DND-41 (cell line): ENCODE data around the gene TINAGL1.
A peak's percentile ranks its signal among the peaks of the same experiment; 100 is the strongest.

Experiments
- ATAC-seq: fragments of 200-7000 bp; cut with Tn5 transposase; 3 replicates; pipeline ENCODE4 v1.9.1; 2021; ENCODE audit warnings: low read depth; ENCODE audit not compliant: insufficient read depth
- DNase-seq: peaks from one replicate; pipeline ENCODE4 v3.0.0-alpha.2; 2020
- H2AFZ ChIP-seq: 2 replicates; pipeline ENCODE4 v1.6.0; 2012; ENCODE audit warnings: low read depth, low read length
- H3K27ac ChIP-seq: 2 replicates; pipeline ENCODE4 v1.5.1; 2012; ENCODE audit warnings: low read length, inconsistent platforms
- H3K27me3 ChIP-seq: fragments of 200-600 bp; sonication (generic); 2 replicates; pipeline ENCODE4 v1.6.0; 2012; ENCODE audit warnings: low read length, mild to moderate bottlenecking, inconsistent platforms; ENCODE audit not compliant: insufficient read depth, poor library complexity
- H3K36me3 ChIP-seq: 2 replicates; pipeline ENCODE4 v1.5.1; 2012; ENCODE audit warnings: low read length, inconsistent platforms; ENCODE audit not compliant: insufficient read depth
- H3K4me1 ChIP-seq: 2 replicates; pipeline ENCODE4 v1.5.1; 2012; ENCODE audit warnings: mild to moderate bottlenecking, low read length; ENCODE audit not compliant: insufficient read depth
- H3K4me2 ChIP-seq: 2 replicates; pipeline ENCODE4 v1.6.0; 2012; ENCODE audit warnings: mild to moderate bottlenecking, moderate library complexity, low read length, inconsistent platforms; ENCODE audit not compliant: insufficient read depth
- H3K4me3 ChIP-seq, 2 experiments: fragments of 200-600 bp in 1 of 2; shearing (Covaris generic) in 1 of 2; 2 replicates each; pipeline ENCODE4 v1.5.1; 2012 to 2016; ENCODE audit warnings: inconsistent platforms in 2 of 2, low read length in 2 of 2, mild to moderate bottlenecking in 2 of 2, low read depth in 1 of 2, moderate library complexity in 1 of 2
- H3K79me2 ChIP-seq: 2 replicates; pipeline ENCODE4 v1.6.0; 2012; ENCODE audit warnings: low read length, inconsistent platforms; ENCODE audit not compliant: insufficient read depth
- H3K9ac ChIP-seq: 2 replicates; pipeline ENCODE4 v1.6.0; 2012; ENCODE audit warnings: low read depth, mild to moderate bottlenecking, inconsistent platforms, low read length, moderate library complexity
- H3K9me3 ChIP-seq: 2 replicates; pipeline ENCODE4 v1.5.1; 2012; ENCODE audit warnings: low read length, moderate library complexity, mild to moderate bottlenecking, inconsistent platforms; ENCODE audit not compliant: insufficient read depth, severe bottlenecking
- H4K20me1 ChIP-seq: 2 replicates; pipeline ENCODE4 v1.6.0; 2012; ENCODE audit warnings: low read length; ENCODE audit not compliant: insufficient read depth
- CTCF ChIP-seq: IDR thresholded peaks from 2 replicates; pipeline ENCODE4 v1.5.1; 2012; ENCODE audit warnings: borderline replicate concordance, low read length, moderate library complexity, mild to moderate bottlenecking; ENCODE audit not compliant: poor library complexity, severe bottlenecking; ENCODE audit errors: extremely low read depth
- EZH2 ChIP-seq: IDR thresholded peaks from 3 replicates; pipeline ENCODE4 v1.6.1; 2012; ENCODE audit warnings: borderline replicate concordance, low read depth, mild to moderate bottlenecking, moderate library complexity, low read length, inconsistent platforms; ENCODE audit not compliant: severe bottlenecking

The TINAGL1 gene

GRCh38 chr1:31617916-31618746 is 41.8 kb downstream of the TINAGL1 start:
- H3K27ac ChIP-seq: no peak overlapping the region
- no peak overlapping the region for H2AFZ ChIP-seq

GRCh38 chr1:31618916-31619846 is 42.9 kb downstream of the TINAGL1 start:
- Histone ChIP-seq H3K9ac (no peak overlapping the region), H3K36me3 (no peaks in the 10 kb centered on the region), H3K4me3 (no peak overlapping the region), H3K4me1 (no peaks in the 10 kb centered on the region), H3K9me3 (no peaks in the 10 kb centered on the region), H4K20me1 (0 out of 2 replicates have a peak, but pooled peaks cover 8% of the 10 kb centered on the region), H2AFZ (no peak overlapping the region), H3K27me3 (peaks cover 11% of the 10 kb centered on the region), H3K79me2 (no peaks in the 10 kb centered on the region), H3K27ac (no peak overlapping the region), H3K4me2 (no peak overlapping the region)
- DNase-seq (no peak), ATAC-seq (no peak)
- TF ChIP-seq EZH2 (no peak), CTCF (no peak)

More at GRCh38 chr1:31617916-31618746, 41.8 kb downstream of the TINAGL1 start:
- Histone ChIP-seq H3K36me3 (no peaks in the 10 kb centered on the region), H3K4me3 (no peak overlapping the region), H3K4me2 (no peak overlapping the region), H3K9ac (no peak overlapping the region), H3K4me1 (no peaks in the 10 kb centered on the region), H3K79me2 (no peaks in the 10 kb centered on the region), H4K20me1 (0 out of 2 replicates have a peak, but pooled peaks cover 8% of the 10 kb centered on the region), H3K27me3 (peaks cover 11% of the 10 kb centered on the region), H3K9me3 (no peaks in the 10 kb centered on the region)
- peak; percentile 50 for DNase-seq
- peak; percentile 81 for ATAC-seq
- TF ChIP-seq CTCF (peak; percentile 68), EZH2 (no peak)

GRCh38 chr1:31620631-31621497 is 44.5 kb downstream of the TINAGL1 start:
- TF ChIP-seq EZH2 (no peak), CTCF (no peak)
- H3K4me1 ChIP-seq: no peaks in the 10 kb centered on the region
- H4K20me1 ChIP-seq: 0 out of 2 replicates have a peak, but pooled peaks cover 8% of the 10 kb centered on the region
- no peak overlapping the region for H3K4me2 ChIP-seq
- H2AFZ ChIP-seq: no peak overlapping the region
- no peaks in the 10 kb centered on the region for H3K36me3 ChIP-seq
- H3K79me2 ChIP-seq: no peaks in the 10 kb centered on the region
- no peak overlapping the region for H3K27ac ChIP-seq
- no peak overlapping the region for H3K9ac ChIP-seq
- no peak overlapping the region for H3K4me3 ChIP-seq
- H3K27me3 ChIP-seq: peaks cover 11% of the 10 kb centered on the region
- H3K9me3 ChIP-seq: no peaks in the 10 kb centered on the region
- ATAC-seq (no peak), DNase-seq (no peak)
